Epidermal melanocyte (primary cell): Measurements from ENCODE around the gene DLX5.
"Not testable (repeated sequence)": the region's sequence is repeated elsewhere in the genome, so short reads cannot be mapped to it uniquely, and the experiment has no call there.

Experiments
- DNase-seq: peaks from one replicate; pipeline ENCODE4 v3.0.0; 2011; ENCODE audit warnings: low spot score; ENCODE audit not compliant: insufficient read length

Gene DLX5

DNA sequence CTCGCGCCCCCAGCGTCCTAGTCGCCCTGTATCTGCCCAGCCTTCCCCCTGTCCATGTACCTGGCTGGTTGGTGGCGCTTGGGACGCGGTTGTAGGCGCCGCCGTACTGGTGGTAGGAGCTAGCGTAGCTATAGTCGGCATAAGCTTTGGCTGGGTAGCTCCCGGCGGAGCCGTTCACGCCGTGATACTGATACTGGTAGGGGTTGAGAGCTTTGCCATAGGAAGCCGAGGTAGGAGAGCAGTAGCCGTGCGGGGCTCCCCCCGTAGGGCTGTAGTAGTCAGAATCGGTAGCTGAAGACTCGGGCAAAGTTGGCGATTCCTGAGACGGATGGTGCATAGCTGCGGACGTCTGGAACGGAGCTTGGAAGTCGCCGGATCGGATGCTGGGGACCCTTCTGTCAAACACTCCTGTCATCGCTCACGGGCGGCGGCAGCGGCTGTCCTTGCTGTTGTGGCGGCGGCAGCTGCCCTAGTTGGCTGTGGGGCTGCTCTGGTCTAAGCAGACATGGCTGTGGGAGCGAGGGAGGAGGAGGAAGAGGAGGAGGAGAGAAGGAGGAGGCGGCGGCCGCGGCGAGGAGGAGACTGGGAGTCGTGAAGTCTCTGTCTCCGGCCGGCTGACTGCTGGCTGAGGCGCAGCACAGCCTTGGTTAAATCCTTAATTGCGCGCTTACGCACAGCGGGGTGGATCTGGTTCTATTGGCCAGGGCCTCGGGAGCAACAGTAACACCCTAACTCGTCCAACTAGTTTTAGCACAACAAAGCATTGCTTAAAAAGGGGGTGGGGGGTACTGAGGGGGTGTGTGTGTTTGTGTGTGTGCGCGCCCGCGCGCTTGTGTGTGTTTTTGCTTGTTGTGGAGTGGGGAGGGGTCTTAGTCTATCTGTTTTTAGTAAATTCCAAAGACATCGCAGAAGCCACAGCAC is at the start of gene DLX5:
Gene DLX5 (minus strand): TSS at position 623 of the 921 bp plus-strand sequence. CDS start 208 bp downstream, at position 415.
- DNase-seq, result no peak

DNA sequence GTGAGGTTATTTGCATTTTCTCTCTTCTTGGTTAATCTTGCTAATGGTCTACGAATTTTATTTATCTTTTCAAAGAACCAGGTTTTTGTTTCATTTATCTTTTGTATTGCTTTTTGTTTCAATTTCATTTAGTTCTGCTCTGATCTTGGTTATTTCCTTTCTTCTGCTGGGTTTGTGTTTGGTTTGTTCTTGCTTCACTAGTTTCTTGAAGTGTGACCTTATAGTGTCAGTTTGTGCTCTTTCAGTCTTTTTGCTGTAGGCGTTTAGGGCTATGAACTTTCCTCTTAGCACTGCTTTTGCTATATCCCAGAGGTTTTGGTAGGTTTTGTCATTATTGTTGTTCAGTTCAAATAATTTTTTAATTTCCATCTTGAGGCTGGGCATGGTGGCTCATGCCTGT is 47.4 kb upstream of the DLX5 start:
- DNase-seq, result not testable (repeated sequence)

GRCh38 chr7:97064972-97065587 is 40.4 kb upstream of the DLX5 start:
- peak; percentile 50 for DNase-seq

GRCh38 chr7:97064020-97064419 is 39.4 kb upstream of the DLX5 start:
- DNase-seq, result no peak

- no peak for DNase-seq
Measured at GRCh38 chr7:97043281-97043680, 18.6 kb upstream of the DLX5 start.

GRCh38 chr7:97039374-97040065 is 14.9 kb upstream of the DLX5 start:
- peak; percentile 6 for DNase-seq

DNA sequence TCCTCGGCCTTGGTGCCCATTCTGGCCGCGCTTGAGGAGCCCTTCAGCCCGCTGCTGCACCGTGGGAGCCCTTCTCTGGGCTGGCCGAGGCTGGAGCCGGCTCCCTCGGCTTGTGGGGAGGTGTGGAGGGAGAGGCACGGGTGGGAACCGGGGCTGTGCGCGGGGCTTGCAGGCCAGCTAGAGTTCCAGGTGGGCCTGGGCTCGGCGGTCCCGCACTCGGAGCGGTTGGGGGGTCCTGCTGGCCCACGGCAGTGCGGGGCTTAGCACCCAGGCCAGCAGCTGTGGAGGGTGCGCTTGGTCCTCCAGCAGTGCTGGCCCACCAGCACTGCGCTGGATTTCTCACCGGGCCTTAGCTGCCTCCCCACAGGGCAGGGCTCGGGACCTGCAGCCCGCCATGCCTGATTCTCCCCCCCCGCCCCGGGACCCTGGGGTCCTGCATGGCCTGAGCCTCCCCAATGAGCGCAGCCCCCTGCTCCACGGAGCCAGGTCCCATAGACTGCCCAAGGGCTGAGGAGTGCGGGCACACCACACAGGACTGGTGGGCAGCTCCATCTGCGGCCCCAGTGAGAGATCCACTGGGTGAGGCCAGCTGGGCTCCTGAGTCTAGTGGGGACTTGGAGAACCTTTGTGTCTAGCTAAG is 9.7 kb upstream of the DLX5 start:
- DNase-seq, result not testable (repeated sequence)

GRCh38 chr7:97027427-97028234 is 3.0 kb upstream of the DLX5 start:
- peak; percentile 92 for DNase-seq

- DNase-seq, result no peak
Measured at GRCh38 chr7:97026715-97027426, 2.2 kb upstream of the DLX5 start.

- DNase-seq, result no peak
Measured at GRCh38 chr7:97025983-97026714, 1.5 kb upstream of the DLX5 start.

- DNase-seq, result no peak
Measured at GRCh38 chr7:97025130-97025499, 484 bp upstream of the DLX5 start.

DNA sequence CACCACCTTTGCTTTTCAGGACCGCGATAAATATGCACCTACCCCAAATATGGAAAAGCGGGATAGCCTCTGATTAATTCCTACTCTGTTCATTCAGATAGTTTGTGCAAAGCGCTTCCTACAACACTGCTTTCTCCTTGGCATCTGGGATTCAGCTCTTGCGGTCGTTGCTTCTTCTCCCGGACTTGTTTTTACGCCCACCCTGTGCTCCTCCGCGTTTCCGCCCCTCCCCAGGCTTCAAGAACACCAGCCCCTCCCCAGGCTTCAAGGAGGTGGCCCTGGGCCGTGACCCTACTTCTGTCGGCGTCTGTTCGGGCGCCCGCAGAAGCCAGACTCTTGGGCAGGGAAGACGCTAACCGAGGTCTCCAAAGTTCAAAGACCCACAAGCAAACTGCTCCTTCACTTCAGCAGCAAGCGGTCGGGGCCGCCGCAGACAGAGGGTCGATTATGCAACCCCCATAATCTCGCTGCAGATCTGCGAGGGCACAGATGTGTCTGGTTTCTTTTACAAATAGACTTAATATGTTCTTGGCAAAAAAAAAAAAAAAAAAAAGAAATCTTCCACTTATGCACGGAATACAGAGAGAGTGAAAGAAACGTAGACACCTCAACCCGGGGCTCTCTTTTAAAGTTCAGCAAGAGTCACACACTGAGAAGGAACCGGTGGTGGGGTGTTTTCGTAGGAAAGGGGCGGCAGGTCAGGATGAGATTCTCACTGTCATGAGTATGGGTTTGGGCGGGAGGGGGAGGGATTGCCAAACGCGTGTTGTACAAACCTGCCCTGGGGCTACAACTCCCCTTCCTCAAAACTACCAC is 1.9 kb downstream of the DLX5 start:
- no peak for DNase-seq

- no peak for DNase-seq
Measured at GRCh38 chr7:97021747-97022490, 2.7 kb downstream of the DLX5 start.

DNA sequence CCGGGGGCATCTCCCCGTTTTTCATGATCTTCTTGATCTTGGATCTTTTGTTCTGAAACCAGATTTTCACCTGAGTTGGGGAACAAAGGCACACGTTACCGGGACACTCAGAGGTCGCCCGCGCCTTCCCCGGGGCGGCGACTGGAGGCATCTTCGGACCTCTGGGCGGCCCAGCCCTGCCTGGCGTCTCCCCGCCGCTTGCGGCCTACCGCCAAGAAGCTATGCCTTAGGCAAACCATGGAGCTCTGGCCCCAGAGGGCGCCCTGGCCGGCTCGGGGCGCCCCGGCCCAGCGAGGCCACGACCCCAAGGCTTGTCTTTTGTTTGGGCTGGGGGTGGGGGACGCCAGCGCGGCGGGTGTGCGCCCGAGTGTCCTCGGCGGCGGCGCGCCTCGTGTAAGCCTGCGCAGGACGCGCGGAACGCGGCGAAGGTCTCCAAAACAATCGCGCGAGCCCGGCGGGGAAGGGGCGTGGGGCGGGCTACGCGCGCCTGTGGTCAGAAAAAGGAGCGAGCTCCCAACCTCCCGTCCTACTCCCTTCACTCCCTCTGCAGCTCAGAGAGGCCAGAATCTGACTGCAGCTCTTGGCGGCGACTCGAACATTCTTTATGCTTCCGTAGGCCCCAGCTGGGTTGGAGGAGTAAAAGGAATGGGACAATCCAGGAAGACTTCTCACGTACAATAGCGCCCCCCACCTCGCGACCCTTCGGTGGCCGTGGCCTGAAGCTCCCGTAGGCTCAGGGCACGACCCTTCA is 3.5 kb downstream of the DLX5 start:
- no peak for DNase-seq

DNA sequence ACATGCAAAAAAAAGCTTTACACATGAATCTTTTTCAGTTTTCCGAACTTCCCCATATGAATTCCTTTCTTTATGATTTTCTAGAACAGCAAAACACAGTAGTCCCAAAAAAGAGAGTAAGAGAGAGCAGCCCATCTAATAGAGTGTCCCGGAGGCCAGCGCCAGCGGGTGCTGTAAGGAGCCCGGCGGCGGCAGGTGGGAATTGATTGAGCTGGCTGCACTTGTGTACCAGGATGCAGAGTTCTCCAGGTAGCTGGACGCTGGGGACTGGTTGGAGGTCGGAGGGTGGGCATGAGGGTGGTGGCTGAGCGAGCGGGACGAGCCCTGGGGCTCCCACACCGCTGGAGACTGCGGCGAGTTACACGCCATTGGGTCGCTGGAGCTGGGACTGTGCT is 4.0 kb downstream of the DLX5 start:
- DNase-seq, result no peak

DNA sequence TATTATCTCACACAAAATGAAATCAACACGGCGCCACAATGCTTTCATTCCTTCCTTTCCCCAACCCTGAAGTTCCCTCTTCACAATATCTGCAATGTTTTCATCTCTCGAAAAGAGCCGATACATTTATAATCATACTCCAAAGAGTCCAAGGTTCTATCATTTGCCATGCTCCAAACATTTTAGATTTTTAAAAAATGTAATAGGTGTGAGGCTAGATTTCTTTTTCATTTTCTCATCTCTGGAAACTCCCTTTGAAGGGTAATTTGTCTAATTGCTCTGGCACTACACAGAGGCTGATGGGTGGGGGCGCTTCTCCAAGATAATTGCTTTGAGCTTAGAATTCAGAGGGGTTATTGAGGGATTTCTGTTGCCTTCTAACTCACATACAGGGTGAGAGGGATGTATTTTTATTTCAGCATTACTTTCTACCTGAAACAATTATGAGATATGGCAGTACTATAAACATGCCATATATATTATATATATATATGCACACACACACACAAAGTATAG is 4.9 kb downstream of the DLX5 start:
- no peak for DNase-seq
